22Rv1 (cell line): ENCODE data around the gene GGNBP2.

Source experiments
- H3K27ac ChIP-seq: fragments of 450-650 bp; 2 replicates; pipeline ENCODE4 v1.5.1; 2017
- ZFX ChIP-seq: fragments of 450-650 bp; IDR thresholded peaks from 2 replicates; pipeline ENCODE4 v1.6.1; 2017; ENCODE audit warnings: antibody characterized with exemption, borderline replicate concordance
- TF ChIP-seq, protein P1 (sequence below): fragments of 450-650 bp; IDR thresholded peaks from 2 replicates; pipeline ENCODE4 v1.5.1; 2017; ENCODE audit warnings: mild to moderate bottlenecking

GGNBP2 gene

DNA sequence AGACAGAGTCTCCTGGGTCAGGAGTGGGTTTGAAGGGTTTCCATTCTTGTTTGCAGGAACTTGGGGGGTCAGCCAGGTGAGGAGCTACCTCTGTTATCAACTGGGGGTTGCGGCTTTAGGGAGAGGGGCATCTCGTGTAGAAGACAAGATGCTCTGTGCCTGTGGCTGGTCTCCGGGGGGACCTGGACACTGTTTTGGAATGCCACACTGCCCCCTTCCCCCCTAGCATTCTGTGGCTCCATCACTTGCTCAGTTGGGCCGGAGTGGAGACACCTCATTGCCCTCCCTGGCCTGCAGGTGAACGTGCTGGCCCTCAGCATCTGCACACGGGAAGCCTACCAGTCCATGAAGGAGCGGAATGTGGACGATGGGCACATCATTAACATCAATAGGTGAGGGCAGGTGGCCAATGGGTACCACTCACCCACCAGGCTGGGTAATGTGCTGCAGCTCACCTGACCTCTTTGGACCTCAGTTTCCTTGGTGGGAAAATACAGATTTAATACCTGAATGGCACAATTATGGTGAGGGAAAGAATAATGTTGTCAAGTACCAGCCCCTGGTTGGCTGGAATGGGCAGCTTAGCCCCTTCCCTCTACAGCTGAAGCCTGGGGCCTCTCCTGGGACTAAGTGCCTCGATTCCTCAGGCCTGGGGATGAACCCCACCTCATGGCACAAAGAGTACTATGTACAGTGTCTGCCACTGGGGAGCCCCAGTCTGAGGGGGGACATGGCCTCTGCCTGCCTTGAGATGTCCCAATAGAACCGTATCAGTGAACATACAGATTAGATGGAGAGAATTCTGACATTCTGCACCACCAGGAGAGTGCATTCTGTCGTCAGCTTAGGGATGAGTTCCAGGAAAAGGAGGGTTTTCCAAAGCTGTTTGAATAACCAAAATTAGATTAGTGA is 53.4 kb downstream of the GGNBP2 start:
- TF ChIP-seq ZFX: no peak
- TF ChIP-seq, protein P1, sequence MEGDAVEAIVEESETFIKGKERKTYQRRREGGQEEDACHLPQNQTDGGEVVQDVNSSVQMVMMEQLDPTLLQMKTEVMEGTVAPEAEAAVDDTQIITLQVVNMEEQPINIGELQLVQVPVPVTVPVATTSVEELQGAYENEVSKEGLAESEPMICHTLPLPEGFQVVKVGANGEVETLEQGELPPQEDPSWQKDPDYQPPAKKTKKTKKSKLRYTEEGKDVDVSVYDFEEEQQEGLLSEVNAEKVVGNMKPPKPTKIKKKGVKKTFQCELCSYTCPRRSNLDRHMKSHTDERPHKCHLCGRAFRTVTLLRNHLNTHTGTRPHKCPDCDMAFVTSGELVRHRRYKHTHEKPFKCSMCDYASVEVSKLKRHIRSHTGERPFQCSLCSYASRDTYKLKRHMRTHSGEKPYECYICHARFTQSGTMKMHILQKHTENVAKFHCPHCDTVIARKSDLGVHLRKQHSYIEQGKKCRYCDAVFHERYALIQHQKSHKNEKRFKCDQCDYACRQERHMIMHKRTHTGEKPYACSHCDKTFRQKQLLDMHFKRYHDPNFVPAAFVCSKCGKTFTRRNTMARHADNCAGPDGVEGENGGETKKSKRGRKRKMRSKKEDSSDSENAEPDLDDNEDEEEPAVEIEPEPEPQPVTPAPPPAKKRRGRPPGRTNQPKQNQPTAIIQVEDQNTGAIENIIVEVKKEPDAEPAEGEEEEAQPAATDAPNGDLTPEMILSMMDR: no peak
- no peak overlapping the region for H3K27ac ChIP-seq

DNA sequence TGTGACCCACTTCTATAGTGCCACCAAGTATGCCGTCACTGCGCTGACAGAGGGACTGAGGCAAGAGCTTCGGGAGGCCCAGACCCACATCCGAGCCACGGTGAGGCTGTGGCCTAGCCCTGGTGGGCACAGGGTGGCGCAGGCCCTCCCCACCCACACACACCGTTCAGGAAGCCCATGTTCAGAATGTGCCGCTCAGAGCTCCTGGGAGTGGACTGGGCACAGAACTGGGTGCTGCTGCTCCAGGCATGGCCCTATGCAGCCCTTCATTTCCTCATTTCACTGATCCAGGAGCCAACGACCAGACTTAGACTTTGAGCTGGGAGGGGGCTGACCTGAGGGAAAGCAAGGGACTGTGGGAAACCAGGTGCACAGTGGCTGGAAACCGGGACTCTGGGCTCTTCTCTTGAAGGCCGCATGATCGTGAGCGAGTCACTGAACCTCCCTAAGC is 54.3 kb downstream of the GGNBP2 start:
- no peak for TF ChIP-seq ZFX
- TF ChIP-seq, protein P1: no peak

DNA sequence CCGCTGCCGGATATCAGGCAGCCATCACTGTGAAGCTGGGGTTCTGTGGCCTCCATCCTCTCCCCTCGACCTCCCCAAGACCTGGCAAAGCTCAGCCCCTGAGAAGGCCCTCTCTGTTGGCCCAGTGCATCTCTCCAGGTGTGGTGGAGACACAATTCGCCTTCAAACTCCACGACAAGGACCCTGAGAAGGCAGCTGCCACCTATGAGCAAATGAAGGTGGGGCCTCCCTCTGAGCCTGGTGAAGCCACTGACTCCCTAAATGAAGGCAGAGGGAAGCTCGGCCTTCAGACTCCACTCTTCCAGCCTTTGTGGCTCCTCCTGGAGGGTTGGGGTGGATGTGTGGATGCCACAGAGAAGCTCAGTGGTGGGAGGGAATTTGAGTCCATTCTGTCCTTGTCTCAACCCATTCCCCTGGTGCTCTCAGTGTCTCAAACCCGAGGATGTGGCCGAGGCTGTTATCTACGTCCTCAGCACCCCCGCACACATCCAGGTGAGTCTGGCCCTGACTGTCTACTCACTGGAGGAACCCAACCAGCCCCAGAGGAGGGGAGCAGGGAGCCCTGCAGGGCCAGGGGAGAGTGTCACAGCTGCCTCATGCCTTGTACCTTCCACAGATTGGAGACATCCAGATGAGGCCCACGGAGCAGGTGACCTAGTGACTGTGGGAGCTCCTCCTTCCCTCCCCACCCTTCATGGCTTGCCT is 55.0 kb downstream of the GGNBP2 start:
- H3K27ac ChIP-seq: no peak overlapping the region

More for the DNA sequence above, 54.3 kb downstream of the GGNBP2 start:
- H3K27ac ChIP-seq: no peak overlapping the region

DNA sequence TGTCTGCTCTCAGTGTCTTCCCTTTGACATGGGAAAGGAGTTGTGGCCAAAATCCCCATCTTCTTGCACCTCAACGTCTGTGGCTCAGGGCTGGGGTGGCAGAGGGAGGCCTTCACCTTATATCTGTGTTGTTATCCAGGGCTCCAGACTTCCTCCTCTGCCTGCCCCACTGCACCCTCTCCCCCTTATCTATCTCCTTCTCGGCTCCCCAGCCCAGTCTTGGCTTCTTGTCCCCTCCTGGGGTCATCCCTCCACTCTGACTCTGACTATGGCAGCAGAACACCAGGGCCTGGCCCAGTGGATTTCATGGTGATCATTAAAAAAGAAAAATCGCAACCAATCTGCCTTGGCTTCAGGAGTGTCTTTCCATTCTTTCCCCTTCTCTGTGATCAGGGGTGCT is 55.7 kb downstream of the GGNBP2 start:
- H3K27ac ChIP-seq: peak overlapping the region; percentile 81

More for the DNA sequence above, 55.0 kb downstream of the GGNBP2 start:
- TF ChIP-seq, protein P1: no peak
- TF ChIP-seq ZFX: no peak

DNA sequence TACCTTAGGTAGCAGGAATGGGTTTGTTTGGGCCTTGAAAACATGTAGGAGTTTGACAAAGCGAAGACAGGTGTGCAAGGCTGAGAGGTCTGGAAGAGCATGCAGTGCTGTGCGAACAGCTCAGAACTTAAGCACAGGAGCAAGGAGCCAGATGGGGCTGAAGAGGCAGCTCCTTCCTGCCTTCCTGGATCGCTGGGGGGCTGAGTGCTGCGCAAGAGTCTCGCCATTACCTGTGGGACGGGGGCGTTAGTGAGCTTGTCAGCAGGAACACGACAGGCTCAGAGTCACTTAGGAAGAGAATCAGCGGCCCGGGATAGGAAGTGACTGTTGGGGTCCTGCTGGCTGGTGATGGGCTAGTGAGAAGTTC is 56.2 kb downstream of the GGNBP2 start:
- TF ChIP-seq ZFX: no peak
- TF ChIP-seq, protein P1: no peak
- peak overlapping the region; percentile 81 for H3K27ac ChIP-seq

More for the DNA sequence above, 55.7 kb downstream of the GGNBP2 start:
- no peak for TF ChIP-seq ZFX
- TF ChIP-seq, protein P1: no peak

DNA sequence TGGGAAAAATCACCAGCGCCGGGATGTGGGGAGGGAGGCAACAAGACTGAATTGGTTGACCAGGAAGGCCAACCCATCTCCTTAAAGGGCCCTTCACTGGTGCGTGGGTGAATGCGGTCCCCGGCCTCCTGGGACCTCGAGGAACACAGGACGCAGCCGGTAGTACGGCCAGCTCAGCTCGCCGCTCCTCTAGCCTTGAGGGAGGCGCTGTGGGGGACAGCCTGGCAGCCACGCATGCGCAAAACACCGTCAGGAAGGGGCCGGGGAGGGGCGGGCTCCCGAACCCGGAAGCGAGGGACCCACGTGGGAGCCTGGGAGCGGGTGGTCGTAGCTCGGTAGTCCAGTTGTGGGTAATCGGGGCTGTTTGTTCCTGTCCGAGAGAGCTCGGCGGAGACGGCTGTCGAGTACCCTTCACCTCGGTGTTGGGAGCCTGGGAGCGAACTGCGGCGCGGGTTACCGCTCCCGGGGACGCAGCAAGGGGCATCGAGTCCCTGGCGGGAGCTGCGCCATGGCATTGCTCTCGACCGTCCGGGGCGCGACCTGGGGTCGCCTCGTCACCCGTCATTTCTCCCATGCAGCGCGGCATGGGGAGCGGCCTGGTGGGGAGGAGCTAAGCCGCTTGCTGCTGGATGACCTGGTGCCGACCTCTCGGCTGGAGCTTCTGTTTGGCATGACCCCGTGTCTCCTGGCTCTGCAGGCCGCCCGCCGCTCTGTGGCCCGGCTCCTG is 56.7 kb downstream of the GGNBP2 start, which contains the start of gene MRM1:
Gene MRM1, plus strand, starts transcription at position 281 of the 727 bp plus-strand sequence. Its CDS starts 228 bp downstream, at position 509.
- H3K27ac ChIP-seq: peak within 1 kb of the TSS; percentile 81

More for the DNA sequence above, 56.7 kb downstream of the GGNBP2 start, which contains the start of gene MRM1:
- TF ChIP-seq, protein P1: peak; percentile 37; the same call in 1 of the 2 replicates
- no peak for TF ChIP-seq ZFX
